22Rv1 (cell line): ENCODE results near the gene WWOX.

ENCODE experiments used
- ZFX ChIP-seq: fragments of 450-650 bp; IDR thresholded peaks from 2 replicates; pipeline ENCODE4 v1.6.1; 2017; ENCODE audit warnings: antibody characterized with exemption, borderline replicate concordance
- TF ChIP-seq, protein P1 (sequence below): fragments of 450-650 bp; IDR thresholded peaks from 2 replicates; pipeline ENCODE4 v1.5.1; 2017; ENCODE audit warnings: mild to moderate bottlenecking

DNA sequence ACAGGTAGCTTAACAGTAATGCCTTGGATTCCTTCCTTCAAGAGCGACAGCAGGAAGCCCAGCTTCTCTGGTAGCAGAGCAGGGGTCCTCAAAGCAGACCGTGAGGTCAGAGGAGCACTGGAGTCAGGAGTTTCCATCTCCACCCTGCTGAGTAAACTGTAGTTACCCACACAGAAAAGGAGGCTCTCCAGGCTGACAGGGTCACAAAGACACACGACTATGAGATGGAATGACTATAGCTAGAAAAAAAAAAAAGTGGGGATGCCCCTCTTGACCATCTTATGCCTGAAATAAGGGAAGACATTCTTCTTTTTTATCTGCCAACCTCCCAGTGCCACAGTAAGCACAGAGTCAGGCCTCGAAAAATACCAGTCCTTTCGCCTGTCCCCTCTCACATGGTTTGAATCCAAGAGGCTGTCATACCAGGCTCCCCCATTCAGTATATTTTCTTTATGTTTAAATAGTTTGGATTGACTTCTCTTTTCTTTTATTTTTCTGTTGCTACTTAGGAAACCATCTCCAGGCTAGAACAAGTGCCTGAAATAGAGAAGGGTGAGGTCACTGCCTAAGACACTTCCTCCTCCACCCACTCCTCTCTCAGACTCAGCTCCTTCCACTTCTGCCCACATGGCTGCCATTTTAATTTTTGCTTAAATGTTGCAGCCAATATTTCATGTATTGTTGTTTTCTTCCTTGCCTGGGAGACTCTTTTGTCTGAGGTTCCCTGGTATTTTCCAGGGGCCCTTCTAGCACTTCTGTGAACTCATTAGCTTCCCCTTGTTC, 793.7 kb downstream of the WWOX start:
- no peak for TF ChIP-seq ZFX
- TF ChIP-seq, protein P1, sequence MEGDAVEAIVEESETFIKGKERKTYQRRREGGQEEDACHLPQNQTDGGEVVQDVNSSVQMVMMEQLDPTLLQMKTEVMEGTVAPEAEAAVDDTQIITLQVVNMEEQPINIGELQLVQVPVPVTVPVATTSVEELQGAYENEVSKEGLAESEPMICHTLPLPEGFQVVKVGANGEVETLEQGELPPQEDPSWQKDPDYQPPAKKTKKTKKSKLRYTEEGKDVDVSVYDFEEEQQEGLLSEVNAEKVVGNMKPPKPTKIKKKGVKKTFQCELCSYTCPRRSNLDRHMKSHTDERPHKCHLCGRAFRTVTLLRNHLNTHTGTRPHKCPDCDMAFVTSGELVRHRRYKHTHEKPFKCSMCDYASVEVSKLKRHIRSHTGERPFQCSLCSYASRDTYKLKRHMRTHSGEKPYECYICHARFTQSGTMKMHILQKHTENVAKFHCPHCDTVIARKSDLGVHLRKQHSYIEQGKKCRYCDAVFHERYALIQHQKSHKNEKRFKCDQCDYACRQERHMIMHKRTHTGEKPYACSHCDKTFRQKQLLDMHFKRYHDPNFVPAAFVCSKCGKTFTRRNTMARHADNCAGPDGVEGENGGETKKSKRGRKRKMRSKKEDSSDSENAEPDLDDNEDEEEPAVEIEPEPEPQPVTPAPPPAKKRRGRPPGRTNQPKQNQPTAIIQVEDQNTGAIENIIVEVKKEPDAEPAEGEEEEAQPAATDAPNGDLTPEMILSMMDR: no peak
